ENCODE data around the gene AGRN. TPM values are rescaled to one million over a fixed set of nuclear protein-coding genes. Genes with fewer than 3 reads are reported as not detected.
"Not testable (repeated sequence)": the region's sequence is repeated elsewhere in the genome, so short reads cannot be mapped to it uniquely, and the experiment has no call there.

Gene AGRN
- total RNA-seq, 2 donors from 2014 or later, result 87.7 to 92.4 TPM

DNA sequence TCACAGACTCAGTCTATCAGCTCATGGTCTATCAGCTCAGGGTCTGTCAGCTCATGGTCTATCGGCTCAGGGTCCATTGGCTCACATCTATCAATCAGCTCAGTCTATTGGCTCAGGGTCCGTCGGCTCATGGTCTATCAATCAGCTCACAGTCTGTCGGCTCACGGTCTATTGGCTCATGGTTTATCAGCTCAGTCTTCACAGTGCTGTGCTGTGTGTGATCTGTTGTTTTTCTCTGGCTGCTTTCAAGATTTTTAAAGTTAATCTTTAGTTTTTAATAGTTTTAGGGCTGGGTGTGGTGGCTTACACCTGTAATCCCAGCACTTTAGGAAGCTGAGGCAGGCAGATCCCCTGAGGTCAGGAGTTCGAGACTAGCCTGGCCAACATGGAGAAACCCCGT lies 81.6 kb downstream of the AGRN start:
- Histone ChIP-seq H3K4me1 (replicated peaks) (no peaks in the 10 kb centered on the region), H3K4me3 (no peak overlapping the region), H3K36me3 (no peaks in the 10 kb centered on the region), H3K27ac (no peak overlapping the region), H3K27me3 (replicated peaks; ENCODE audit: insufficient read depth) (no peaks in the 10 kb centered on the region), H3K9me3 (no peaks in the 10 kb centered on the region)
- no peak for DNase-seq (ENCODE audit: low spot score)
- 94% methylated on average over 7 of the region's 7 CpGs for WGBS
- TF ChIP-seq POLR2A (IDR thresholded peaks at IDR 0.05) (no peak), CTCF (IDR thresholded peaks at IDR 0.05) (no peak), POLR2AphosphoS5 (IDR thresholded peaks at IDR 0.05) (no peak)
- intact Hi-C loops (cut with DNase I), result no loop called here

- 84% methylated on average over 6 of the region's 6 CpGs for WGBS
- not testable (repeated sequence) for H3K36me3 ChIP-seq; H3K27me3 ChIP-seq (replicated peaks; ENCODE audit: insufficient read depth)
These were observed 84.2 kb downstream of the AGRN start for GRCh38 chr1:1104152-1104551.

More at GRCh38 chr1:1104152-1104551, 84.2 kb downstream of the AGRN start:
- intact Hi-C loops (cut with DNase I); H3K4me1 ChIP-seq (replicated peaks); DNase-seq (ENCODE audit: low spot score); H3K4me3 ChIP-seq; H3K27ac ChIP-seq; H3K9me3 ChIP-seq: not testable (repeated sequence)

Small RNA genes lying within 50 kb of the gene (small RNA-seq; reads per million reads assigned to genes)
- 0 reads per million in 2 donors for gene AL645608.3

Other genes starting within 250 kb of the AGRN start
- 10 to 100 TPM in 1 of 2 donors, 1 to 10 TPM in 1; 4.5 to 61.6 TPM for gene SAMD11, start 96.2 kb upstream of the AGRN start, total RNA-seq
- gene NOC2L, start 60.9 kb upstream of the AGRN start, total RNA-seq, result 10 to 100 TPM; 43.2 to 65.5 TPM
- gene KLHL17, start 59.5 kb upstream of the AGRN start, total RNA-seq, result 10 to 100 TPM; 10.9 to 24.5 TPM
- 1 to 10 TPM; 1.4 to 6.4 TPM for gene PLEKHN1, start 53.6 kb upstream of the AGRN start, total RNA-seq
- 1 to 10 TPM in 1 of 2 donors, under 1 TPM in 1; 0.80 to 3.9 TPM for gene PERM1, start 38.0 kb upstream of the AGRN start, total RNA-seq
- gene HES4, start 20.0 kb upstream of the AGRN start, total RNA-seq, result 10 to 100 TPM; 45.8 to 82.6 TPM
- 10 to 100 TPM; 22.3 to 27.2 TPM for gene ISG15, start 6.6 kb upstream of the AGRN start, total RNA-seq
- gene RNF223, start 54.2 kb downstream of the AGRN start, total RNA-seq, result 1 to 10 TPM; 1.4 to 1.8 TPM
- 10 to 100 TPM; 20.0 to 26.4 TPM for gene C1orf159, start 96.0 kb downstream of the AGRN start, total RNA-seq
- gene TTLL10, start 153.8 kb downstream of the AGRN start, total RNA-seq, result 1 to 10 TPM in 1 of 2 donors, under 1 TPM in 1; 0.77 to 7.3 TPM
- gene TNFRSF18, start 186.5 kb downstream of the AGRN start, total RNA-seq, result 1 to 10 TPM; 3.1 to 3.5 TPM
- gene TNFRSF4, start 194.0 kb downstream of the AGRN start, total RNA-seq, result 1 to 10 TPM in 1 of 2 donors, under 1 TPM in 1; 0.50 to 3.0 TPM
- 100 to 1,000 TPM; 177 to 185 TPM for gene SDF4, start 211.9 kb downstream of the AGRN start, total RNA-seq
- gene B3GALT6, start 212.1 kb downstream of the AGRN start, total RNA-seq, result 10 to 100 TPM; 29.6 to 41.5 TPM
- 1 to 10 TPM in 1 of 2 donors, not detected in 1; 3.4 TPM for gene C1QTNF12, start 226.6 kb downstream of the AGRN start, total RNA-seq